ENCODE measurements around the gene TMEM184C.

TMEM184C gene

DNA sequence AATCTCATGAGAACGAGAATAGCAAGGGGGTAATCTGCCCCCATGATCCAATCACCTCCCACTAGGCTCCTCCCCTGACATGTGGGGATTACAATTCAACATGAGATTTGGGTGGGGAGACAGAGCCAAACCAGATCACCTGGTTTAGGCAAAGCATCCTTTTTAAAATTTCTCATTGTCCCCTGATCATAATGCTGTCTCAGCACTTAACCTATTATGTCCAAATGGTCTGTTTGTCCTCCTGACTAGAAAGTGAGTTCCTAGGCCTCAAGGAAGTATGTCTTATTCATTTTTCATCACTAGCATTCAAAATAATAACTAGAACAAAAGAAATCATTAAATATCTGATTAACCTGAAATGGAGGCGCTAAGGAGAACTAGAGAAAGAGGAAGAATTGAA is 74.6 kb downstream of the TMEM184C start:
- TF ChIP-seq, protein P1, sequence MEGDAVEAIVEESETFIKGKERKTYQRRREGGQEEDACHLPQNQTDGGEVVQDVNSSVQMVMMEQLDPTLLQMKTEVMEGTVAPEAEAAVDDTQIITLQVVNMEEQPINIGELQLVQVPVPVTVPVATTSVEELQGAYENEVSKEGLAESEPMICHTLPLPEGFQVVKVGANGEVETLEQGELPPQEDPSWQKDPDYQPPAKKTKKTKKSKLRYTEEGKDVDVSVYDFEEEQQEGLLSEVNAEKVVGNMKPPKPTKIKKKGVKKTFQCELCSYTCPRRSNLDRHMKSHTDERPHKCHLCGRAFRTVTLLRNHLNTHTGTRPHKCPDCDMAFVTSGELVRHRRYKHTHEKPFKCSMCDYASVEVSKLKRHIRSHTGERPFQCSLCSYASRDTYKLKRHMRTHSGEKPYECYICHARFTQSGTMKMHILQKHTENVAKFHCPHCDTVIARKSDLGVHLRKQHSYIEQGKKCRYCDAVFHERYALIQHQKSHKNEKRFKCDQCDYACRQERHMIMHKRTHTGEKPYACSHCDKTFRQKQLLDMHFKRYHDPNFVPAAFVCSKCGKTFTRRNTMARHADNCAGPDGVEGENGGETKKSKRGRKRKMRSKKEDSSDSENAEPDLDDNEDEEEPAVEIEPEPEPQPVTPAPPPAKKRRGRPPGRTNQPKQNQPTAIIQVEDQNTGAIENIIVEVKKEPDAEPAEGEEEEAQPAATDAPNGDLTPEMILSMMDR (IDR thresholded peaks at IDR 0.05; ENCODE audit: low read depth, low read length): no peak

DNA sequence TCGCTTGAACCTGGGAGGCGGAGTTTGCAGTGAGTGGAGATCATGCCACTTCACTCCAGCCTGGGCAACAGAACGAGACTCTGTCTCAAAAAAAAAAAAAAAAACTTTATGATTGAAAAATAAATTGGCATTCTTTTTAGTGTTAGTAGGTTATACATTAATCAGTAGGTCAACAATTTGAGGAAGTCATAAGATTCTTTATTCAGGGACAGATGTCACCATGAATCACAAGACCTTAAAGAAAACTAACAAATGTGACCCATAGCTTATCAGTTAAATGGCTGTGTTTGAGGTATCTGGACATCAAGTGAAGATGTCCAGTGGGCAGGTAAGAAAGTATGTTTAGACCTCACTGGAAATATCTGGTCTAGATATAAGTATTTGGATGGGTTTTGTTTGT is 76.0 kb downstream of the TMEM184C start:
- no peak overlapping the region for H3K4me3 ChIP-seq (ENCODE audit: low read depth, low read length)
- TF ChIP-seq, protein P1 (IDR thresholded peaks at IDR 0.05; ENCODE audit: low read depth, low read length): no peak

More for the DNA sequence above, 74.6 kb downstream of the TMEM184C start:
- H3K4me3 ChIP-seq (ENCODE audit: low read depth, low read length): no peak overlapping the region

DNA sequence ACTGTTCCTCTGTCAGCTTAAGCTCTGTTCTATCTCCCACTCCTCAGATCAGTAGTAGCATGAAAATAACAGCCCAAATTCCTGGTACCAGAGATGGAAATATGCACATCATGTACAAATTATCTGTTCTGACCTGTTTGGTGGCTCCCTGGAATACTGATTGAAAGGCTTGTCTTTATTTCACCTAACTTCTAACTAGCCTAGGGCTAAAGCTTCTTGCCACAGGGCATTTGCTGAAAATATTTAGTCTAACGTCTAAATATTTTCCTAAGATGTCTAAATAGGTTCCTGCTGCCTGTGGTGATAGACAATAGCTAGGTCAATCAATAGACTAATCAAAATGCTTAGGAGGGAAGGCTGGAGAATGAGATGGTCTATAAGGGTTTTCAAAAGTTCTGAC is 79.7 kb downstream of the TMEM184C start:
- TF ChIP-seq, protein P1 (IDR thresholded peaks at IDR 0.05; ENCODE audit: low read depth, low read length): no peak
- H3K4me3 ChIP-seq (ENCODE audit: low read depth, low read length): no peak overlapping the region

DNA sequence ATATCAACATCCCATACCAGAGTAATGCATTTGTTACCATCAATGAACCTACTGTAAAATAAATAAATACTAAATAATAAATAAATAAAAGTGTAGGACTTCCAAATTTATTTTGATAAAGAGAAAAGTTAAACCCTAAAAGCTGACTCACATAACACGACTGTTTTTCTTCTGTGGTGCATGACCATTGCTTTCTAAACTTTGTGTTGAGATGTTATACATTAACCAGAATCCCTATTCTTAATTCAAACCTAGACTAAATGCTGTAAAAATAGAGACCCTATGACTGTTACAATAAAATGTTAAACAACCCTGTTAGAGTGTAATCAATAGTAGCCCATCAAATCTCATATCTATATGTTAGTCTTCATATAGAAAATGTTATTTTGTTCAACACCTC is 87.6 kb downstream of the TMEM184C start:
- H3K4me3 ChIP-seq (ENCODE audit: low read depth, low read length): no peak overlapping the region
- TF ChIP-seq, protein P1 (IDR thresholded peaks at IDR 0.05; ENCODE audit: low read depth, low read length): no peak

DNA sequence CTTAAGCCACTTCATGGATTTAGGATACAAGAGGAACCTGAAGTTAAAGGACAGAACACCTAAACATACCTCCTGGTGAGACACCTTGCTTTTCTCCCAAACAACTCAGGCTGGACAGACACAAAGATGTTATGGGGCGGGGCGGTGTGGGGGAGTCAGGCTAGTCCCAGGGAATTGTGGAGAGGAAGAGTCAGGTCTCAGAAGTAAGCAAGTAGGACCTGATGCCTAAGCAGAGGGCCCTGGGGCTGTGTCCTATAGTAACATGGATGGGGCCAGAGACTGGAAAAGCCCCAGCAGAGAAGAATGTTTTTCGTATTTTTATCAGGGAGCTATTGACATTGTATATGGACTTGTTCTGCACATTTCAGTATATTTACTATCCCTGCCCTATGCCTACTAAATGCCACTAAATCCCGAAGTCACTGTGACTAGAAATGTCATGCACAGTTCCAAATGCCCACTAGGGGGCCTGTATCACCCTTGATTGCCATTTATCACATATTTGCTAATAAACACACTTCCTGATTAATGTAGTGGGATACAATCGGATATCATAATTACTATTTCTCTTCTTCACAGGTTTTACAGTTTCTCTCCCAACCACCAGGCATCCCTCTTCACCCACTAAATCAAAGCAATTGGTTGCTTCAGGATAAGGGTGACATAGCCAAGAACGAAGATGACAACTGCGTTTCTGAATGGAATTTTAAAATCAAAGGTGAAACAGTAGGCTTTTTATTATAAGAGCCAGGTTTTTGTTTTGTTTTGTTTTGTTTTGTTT is 90.9 kb downstream of the TMEM184C start:
- TF ChIP-seq, protein P1 (IDR thresholded peaks at IDR 0.05; ENCODE audit: low read depth, low read length): peak; percentile 49; the same call in 1 of the 2 replicates

DNA sequence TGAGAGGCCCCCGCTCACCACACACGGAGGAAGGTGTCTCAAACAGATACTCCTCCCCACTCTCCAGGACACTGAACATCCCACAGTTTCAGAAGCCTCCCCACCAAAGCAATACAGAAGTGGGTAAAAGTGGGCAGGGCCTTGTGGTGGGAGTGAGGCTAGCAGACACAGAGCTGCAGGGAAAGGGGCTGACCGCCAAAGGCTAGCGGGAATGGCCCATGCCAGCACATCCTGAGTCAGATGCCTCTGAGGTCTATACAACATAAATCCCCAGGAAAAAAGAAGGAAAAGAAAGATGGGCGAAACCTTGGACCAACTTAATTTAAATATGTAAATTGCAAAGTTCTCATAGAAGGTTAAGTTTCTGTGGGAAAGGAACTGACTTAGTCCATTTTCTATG is 92.8 kb downstream of the TMEM184C start:
- TF ChIP-seq, protein P1 (IDR thresholded peaks at IDR 0.05; ENCODE audit: low read depth, low read length): no peak
- no peak overlapping the region for H3K4me3 ChIP-seq (ENCODE audit: low read depth, low read length)

More for the DNA sequence above, 90.9 kb downstream of the TMEM184C start:
- H3K4me3 ChIP-seq (ENCODE audit: low read depth, low read length): no peak overlapping the region

DNA sequence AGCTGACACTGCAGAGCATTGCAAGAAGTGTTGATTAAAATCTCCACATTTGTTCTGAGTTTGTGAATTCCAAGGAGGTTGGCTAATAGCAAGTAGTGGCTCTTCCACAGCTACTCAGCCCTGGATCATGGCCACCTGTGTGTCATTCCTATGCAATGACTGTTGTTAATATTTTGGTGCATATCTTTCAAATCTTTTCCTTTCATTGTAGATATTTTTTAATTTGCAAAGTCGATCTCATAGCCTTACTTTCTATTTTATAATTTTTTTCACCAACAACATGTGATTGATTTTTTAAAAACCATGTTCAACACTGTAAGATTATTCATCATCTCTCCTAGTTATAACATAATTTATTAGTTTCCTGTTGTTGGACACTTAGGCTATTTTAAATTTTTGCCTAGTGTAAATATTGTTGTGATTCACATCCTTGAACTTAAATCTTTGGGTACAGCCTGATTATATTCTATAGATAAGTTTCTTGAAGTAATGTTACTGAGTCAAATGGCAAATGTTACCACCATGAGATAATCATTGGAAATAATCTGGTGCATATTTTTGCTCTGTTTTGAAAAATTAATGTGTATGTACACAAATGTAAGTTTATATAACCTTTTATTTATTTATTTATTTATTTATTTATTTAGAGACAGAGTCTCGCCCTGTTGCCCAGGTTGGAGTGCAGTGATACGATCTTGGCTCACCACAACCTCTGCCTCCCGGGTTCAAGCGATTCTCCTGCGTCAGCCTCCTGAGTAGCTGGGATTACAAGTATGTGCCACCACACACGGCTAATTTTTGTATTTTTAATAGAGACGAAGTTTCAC is 97.6 kb downstream of the TMEM184C start:
- TF ChIP-seq, protein P1 (IDR thresholded peaks at IDR 0.05; ENCODE audit: low read depth, low read length): no peak
- H3K4me3 ChIP-seq (ENCODE audit: low read depth, low read length): no peak overlapping the region
